Measurements from ENCODE around the gene AMN1.

DNA sequence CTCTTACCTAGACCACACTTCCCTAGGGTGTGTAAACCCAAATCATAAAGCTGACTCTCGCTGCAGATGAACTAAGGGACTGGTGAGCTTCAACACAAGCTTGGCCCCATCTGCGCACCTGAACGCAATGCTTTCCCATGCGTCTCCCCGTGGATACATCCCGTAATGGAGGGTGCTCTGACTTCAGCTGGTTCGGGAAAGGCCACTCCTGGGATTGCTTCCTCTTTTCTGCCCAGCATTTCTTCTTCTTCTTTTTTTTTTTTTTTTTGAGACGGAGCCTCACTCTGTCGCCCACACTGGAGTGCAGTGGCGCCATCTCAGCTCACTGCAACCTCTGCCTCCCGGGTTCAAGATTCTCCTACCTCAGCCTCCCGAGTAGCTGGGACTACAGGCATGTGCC, 97.0 kb downstream of the AMN1 start:
- no peak for TF ChIP-seq CHD1 (IDR thresholded peaks at IDR 0.05; ENCODE audit: low read depth, low read length)
- no peak for TF ChIP-seq USF2 (IDR thresholded peaks at IDR 0.05; ENCODE audit: low read depth, low read length)
- no peak for TF ChIP-seq CTCF (conservative IDR thresholded peaks at IDR 0.05; ENCODE audit: low read depth, low read length)
- no peak for TF ChIP-seq FOS (IDR thresholded peaks at IDR 0.05; ENCODE audit: low read depth, low read length)
- TF ChIP-seq POLR2A (IDR thresholded peaks at IDR 0.05; ENCODE audit: low read depth, low read length) = no peak
- TF ChIP-seq RAD21 (IDR thresholded peaks at IDR 0.05; ENCODE audit: low read length) = no peak
- TF ChIP-seq RCOR1 (IDR thresholded peaks at IDR 0.05; ENCODE audit: insufficient replicate concordance, low read length) = no peak
- no peak for TF ChIP-seq RFX5 (IDR thresholded peaks at IDR 0.05; ENCODE audit: low read depth, low read length)
- no peak for TF ChIP-seq BHLHE40 (IDR thresholded peaks at IDR 0.05; ENCODE audit: low read depth, low read length)
- no peak for TF ChIP-seq CEBPB (IDR thresholded peaks at IDR 0.05; ENCODE audit: low read depth, low read length)
